ENCODE data around the gene USP1.

USP1 gene, protein sequence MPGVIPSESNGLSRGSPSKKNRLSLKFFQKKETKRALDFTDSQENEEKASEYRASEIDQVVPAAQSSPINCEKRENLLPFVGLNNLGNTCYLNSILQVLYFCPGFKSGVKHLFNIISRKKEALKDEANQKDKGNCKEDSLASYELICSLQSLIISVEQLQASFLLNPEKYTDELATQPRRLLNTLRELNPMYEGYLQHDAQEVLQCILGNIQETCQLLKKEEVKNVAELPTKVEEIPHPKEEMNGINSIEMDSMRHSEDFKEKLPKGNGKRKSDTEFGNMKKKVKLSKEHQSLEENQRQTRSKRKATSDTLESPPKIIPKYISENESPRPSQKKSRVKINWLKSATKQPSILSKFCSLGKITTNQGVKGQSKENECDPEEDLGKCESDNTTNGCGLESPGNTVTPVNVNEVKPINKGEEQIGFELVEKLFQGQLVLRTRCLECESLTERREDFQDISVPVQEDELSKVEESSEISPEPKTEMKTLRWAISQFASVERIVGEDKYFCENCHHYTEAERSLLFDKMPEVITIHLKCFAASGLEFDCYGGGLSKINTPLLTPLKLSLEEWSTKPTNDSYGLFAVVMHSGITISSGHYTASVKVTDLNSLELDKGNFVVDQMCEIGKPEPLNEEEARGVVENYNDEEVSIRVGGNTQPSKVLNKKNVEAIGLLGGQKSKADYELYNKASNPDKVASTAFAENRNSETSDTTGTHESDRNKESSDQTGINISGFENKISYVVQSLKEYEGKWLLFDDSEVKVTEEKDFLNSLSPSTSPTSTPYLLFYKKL

DNA sequence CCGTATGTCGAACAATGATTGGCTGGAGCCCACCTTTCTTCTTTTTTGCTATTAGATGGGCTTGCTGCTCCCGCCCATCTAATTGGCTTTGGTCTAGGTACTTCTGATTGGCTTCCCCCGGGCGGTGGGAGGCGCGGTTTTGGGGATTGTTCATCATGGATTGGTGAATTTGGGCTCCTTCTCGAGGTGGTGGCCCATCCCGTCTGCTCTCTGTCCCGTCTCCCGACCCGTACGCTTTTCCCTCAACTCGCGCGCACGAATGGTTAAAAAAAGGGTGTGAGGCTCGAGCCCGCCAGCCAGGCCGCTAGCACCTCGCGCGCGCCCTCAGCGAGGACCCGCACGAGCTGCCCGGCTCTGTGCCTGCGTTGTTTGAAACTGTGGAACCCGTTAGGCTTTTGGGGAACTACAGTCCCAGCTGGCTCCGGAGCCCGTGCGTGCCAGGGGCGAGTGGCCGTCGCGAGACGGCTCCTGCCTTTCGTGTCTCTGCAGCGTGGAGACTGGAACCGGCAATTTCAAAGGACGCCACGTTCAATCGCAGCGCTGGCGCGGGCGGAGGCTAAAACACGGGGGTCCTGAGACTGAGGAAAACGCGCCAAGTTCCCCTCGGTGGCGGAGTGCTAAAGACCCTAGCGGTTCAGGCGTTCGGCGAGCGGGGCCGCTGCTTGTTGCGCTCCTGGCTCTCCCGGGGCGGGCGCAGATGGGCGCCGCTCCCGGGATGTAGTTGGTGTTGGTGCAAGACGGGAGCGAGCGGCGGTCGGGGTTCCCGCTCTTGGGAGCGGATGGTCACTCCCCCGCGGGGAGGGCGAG lies at the start of gene USP1:
Gene USP1, plus strand, starts transcription at position 584 of the 807 bp plus-strand sequence. CDS start 2,819 bp downstream, outside the sequence.
- peaks cover 43% of the 10 kb centered on the region for H3K36me3 Mint-ChIP-seq (ENCODE audit: low read depth)

DNA sequence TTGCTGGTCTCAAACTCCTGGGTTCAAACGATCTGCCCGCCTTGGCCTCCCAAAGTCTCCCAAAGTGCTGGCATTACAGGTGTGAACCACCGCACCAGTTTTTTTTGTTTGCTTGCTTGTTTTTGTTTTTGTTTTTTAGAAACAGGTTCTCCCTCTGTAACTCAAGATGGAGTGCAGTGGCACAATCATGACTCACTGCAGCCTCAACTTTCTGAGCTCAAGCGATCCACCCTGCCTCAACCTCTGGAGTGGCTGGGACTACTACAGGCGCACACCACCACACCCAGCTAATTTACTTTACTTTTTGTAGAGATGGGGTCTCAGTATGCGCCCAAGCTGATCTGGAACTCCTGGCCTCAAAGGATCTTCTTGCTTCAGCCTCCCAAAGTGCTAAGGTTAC lies 47.3 kb upstream of the USP1 start:
- no peak overlapping the region for H3K27ac Mint-ChIP-seq
- H3K9me3 Mint-ChIP-seq: no peaks in the 10 kb centered on the region
- H3K4me3 Mint-ChIP-seq: no peak overlapping the region

More for the DNA sequence above, at the start of gene USP1:
- Mint-ChIP-seq H3K4me1 (ENCODE audit: low read depth) (peaks cover 43% of the 10 kb centered on the region), H3K9me3 (peaks cover 4% of the 10 kb centered on the region), H3K27ac (peak within 1 kb of the TSS; percentile 97), H3K27me3 (no peaks in the 10 kb centered on the region), H3K4me3 (peak within 1 kb of the TSS; percentile 92)

DNA sequence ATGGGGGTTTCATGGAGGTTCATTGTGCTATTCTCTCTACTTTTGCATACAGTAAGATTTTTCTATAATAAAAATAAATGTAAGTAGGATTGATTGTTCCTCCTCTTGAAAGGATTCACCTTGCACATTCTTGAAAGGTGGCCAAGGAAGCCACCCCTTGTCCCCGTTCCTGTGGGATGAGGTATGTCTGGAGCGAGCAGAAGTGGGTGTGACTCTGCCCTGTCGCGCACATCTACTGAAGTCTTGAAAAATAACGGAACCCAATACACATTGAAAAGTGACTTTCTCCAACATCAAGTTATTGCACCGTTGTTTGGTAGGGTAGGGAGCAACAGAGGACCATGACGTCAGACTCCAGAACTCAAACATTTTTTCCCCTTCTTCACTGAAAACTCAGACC lies 46.8 kb upstream of the USP1 start:
- H3K27me3 Mint-ChIP-seq: no peaks in the 10 kb centered on the region
- no peak overlapping the region for H3K27ac Mint-ChIP-seq
- H3K4me3 Mint-ChIP-seq: no peak overlapping the region
- no peaks in the 10 kb centered on the region for H3K4me1 Mint-ChIP-seq (ENCODE audit: low read depth)
- no peaks in the 10 kb centered on the region for H3K36me3 Mint-ChIP-seq (ENCODE audit: low read depth)
- H3K9me3 Mint-ChIP-seq: no peaks in the 10 kb centered on the region

More for the DNA sequence above, 47.3 kb upstream of the USP1 start:
- Mint-ChIP-seq H3K27me3 (no peaks in the 10 kb centered on the region), H3K4me1 (ENCODE audit: low read depth) (no peaks in the 10 kb centered on the region), H3K36me3 (ENCODE audit: low read depth) (no peaks in the 10 kb centered on the region)

DNA sequence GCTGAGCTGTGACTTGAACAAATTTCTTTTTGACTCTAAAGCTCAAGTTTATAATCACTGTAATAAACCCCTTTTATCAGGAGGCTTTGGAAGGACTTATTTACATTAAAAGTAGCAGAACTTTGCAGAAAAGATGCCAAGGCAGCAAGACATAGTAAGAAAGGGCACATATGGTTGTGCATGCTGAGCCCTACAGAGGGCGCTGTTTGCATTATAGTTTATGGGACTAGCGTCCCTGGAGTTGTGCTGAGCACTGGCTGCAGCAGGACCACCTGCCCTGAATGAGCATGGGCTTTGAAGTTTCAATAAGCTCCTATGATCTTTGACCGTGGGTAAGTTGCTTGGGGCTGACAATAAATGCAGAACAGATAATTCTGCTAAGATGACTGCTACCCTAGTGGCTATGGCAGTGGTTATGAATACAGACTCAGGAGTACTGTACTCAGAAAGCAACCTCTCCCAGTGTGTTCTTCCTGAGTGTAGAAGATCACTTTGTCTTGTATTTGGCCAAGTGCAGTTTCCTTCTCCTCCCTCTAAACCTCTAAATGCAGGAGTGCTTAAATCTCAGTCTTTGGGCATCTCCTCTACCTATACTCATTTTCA lies 45.4 kb upstream of the USP1 start:
- no peaks in the 10 kb centered on the region for H3K9me3 Mint-ChIP-seq
- H3K27ac Mint-ChIP-seq: no peak overlapping the region
- no peak overlapping the region for H3K4me3 Mint-ChIP-seq
- H3K4me1 Mint-ChIP-seq (ENCODE audit: low read depth): no peaks in the 10 kb centered on the region
- H3K27me3 Mint-ChIP-seq: no peaks in the 10 kb centered on the region
- H3K36me3 Mint-ChIP-seq (ENCODE audit: low read depth): no peaks in the 10 kb centered on the region

DNA sequence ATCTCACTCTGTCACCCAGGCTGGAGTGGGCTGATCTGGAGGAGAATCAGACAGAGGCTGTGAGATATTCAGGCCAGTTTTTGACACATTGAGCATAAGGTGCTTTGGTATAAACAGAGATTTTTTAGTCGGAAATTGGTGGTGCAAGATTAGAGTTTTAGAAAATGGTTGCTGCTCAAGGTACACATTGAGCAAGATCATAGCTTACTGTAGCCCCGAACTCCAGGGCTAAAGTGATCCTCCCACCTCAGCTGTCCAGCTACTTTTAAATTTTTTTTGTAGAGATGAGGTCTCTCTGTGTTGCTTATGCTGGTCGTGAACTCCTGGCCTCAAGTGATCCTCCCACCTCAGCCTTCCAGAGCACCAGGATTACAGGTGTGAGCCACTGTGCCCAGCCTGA lies 43.9 kb upstream of the USP1 start:
- Mint-ChIP-seq H3K4me3 (no peak overlapping the region), H3K27me3 (no peaks in the 10 kb centered on the region), H3K27ac (no peak overlapping the region), H3K9me3 (no peaks in the 10 kb centered on the region), H3K36me3 (ENCODE audit: low read depth) (no peaks in the 10 kb centered on the region), H3K4me1 (ENCODE audit: low read depth) (no peaks in the 10 kb centered on the region)

DNA sequence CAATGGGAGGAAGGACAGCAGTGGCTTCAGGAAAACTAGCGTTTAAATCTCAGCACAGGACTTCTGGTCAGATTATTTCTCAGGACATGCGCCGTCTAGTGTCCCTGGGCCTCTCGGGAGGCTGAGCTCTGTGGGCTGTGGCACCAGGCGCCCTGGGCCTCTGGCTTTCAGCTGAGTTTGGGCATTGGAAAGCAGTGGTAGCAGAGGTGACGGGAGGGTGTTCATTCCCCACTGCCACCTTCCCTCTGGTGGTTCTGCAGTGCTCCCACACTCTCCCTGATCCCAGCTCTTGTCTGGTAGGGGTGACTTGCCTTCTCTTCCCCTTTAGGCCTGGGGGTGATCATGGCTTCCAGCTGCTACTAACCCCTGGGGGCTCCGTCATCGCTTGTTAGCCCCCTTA lies 42.2 kb upstream of the USP1 start:
- H3K9me3 Mint-ChIP-seq: no peaks in the 10 kb centered on the region
- no peaks in the 10 kb centered on the region for H3K27me3 Mint-ChIP-seq
- no peak overlapping the region for H3K4me3 Mint-ChIP-seq
- H3K4me1 Mint-ChIP-seq (ENCODE audit: low read depth): no peaks in the 10 kb centered on the region
- H3K27ac Mint-ChIP-seq: no peak overlapping the region
- H3K36me3 Mint-ChIP-seq (ENCODE audit: low read depth): no peaks in the 10 kb centered on the region

DNA sequence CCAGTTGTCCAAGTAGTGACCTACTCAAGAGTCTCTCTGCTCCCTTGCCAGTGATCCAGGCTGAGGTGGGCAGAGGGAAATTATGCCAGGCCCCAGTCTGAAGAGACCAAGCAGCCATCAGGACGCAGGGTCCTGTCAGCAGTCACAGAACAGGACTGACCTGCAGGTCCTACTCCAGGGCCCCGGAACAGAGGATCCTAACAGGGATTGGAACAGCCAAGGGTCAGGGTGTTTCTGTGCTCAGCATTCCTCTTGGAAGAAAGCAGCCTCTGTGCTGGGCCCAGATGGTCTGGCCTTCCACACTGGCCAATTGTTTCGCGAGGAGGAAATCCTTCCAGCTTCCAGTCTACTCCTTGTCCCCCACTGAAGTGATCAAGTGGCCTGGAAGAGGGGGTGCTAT lies 41.6 kb upstream of the USP1 start:
- no peaks in the 10 kb centered on the region for H3K4me1 Mint-ChIP-seq (ENCODE audit: low read depth)
- H3K9me3 Mint-ChIP-seq: no peaks in the 10 kb centered on the region
- H3K36me3 Mint-ChIP-seq (ENCODE audit: low read depth): no peaks in the 10 kb centered on the region
- no peak overlapping the region for H3K27ac Mint-ChIP-seq
- no peaks in the 10 kb centered on the region for H3K27me3 Mint-ChIP-seq
- no peak overlapping the region for H3K4me3 Mint-ChIP-seq

DNA sequence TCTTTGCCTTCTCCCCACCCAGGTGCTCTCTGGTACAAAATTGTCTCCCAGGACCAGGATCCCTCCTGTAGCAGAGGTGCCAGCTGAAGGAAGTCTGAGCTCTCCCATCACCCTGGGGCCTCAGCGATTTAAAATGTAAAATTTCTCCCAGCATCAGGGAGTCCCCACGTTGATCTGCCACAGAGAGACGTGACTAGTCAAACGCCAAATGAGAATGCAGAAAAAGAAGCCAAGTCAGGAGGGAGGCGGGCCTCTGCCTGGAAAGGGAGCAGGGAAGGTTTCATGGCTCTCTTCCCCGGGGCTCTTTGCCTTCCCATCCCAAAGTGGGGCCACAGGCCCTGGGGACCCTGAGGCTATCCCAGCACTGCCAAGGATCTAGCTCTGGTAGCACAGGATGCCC lies 40.0 kb upstream of the USP1 start:
- no peak overlapping the region for H3K4me3 Mint-ChIP-seq
- H3K27me3 Mint-ChIP-seq: no peaks in the 10 kb centered on the region
- H3K4me1 Mint-ChIP-seq (ENCODE audit: low read depth): no peaks in the 10 kb centered on the region
- no peaks in the 10 kb centered on the region for H3K36me3 Mint-ChIP-seq (ENCODE audit: low read depth)
- H3K9me3 Mint-ChIP-seq: no peaks in the 10 kb centered on the region
- no peak overlapping the region for H3K27ac Mint-ChIP-seq

DNA sequence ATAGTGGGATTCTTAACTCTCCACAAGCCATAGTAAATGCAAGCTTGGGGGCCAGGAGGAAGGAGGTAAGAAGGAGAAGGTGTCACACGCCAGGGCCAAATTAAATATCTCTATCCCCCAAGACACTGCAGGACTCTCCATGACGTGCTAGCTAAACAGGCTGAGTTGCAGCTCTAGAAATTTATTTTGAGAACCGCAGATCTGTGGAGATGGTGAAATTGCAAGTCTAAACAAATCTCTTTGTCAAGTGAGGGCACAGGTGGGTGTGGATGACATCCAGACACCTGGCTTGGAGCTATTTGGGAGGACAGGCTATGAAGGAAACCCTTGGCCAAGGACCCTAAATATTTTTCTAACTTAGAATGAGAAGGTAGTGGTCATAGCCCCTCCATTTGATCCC lies 39.5 kb upstream of the USP1 start:
- Mint-ChIP-seq H3K27ac (no peak overlapping the region), H3K9me3 (no peaks in the 10 kb centered on the region), H3K4me1 (ENCODE audit: low read depth) (no peaks in the 10 kb centered on the region), H3K4me3 (no peak overlapping the region), H3K36me3 (ENCODE audit: low read depth) (no peaks in the 10 kb centered on the region), H3K27me3 (no peaks in the 10 kb centered on the region)

DNA sequence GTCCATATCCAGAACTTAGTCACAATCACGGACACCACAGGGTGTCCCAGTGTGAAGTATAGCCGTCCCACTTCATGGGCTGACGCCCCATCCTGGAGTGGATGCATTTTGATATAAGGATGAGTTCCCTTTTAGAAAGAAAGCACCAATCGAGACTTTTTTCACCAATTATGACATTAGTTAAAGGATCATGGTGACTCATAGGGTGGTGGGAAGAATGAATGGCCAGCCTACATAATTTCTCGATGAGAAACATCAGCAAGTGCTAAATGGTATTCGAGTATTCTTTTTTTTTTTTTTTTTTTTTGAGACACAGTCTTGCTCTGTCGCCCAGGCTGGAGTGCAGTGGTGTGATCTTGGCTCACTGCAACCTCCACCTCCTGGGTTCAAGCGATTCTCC lies 38.5 kb upstream of the USP1 start:
- no peaks in the 10 kb centered on the region for H3K36me3 Mint-ChIP-seq (ENCODE audit: low read depth)
- no peak overlapping the region for H3K27ac Mint-ChIP-seq
- H3K9me3 Mint-ChIP-seq: no peaks in the 10 kb centered on the region
- H3K4me1 Mint-ChIP-seq (ENCODE audit: low read depth): no peaks in the 10 kb centered on the region
- no peaks in the 10 kb centered on the region for H3K27me3 Mint-ChIP-seq
- H3K4me3 Mint-ChIP-seq: no peak overlapping the region

DNA sequence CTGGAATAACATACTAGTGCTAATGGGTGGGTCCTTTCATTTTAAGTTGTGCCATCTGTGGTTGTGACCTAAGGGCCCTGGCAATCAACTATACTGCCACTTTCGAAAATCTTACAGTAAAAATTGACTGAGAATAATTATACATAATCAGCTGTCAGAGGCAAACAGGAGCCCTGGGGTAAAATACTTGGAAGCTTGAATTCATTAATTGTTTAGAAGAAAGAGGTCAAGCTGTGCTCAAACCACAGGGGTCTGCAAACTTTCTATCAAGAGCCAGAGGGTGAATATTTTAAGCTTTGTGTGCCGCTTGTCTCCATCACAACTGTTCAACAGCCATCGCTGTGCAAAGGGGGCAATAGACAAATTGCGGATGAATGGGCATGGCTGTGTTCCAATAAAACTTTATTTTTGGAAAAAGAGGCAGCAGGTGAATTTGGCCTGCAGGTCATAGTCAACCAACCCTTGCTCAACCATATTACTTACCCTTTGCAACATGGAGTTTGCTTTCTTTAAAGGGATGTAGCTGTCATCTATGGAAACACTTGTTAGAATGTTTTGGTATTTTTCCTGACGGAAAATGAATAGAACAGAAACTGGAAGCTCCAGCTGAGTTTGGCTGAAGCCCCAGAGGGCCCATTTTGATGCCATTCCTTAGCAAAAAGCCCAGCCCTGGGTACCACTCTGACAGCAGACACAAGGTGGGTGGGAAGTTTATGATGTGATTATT lies 35.7 kb upstream of the USP1 start:
- Mint-ChIP-seq H3K27me3 (no peaks in the 10 kb centered on the region), H3K4me1 (ENCODE audit: low read depth) (no peaks in the 10 kb centered on the region), H3K9me3 (no peaks in the 10 kb centered on the region), H3K27ac (no peak overlapping the region), H3K36me3 (ENCODE audit: low read depth) (no peaks in the 10 kb centered on the region), H3K4me3 (no peak overlapping the region)

DNA sequence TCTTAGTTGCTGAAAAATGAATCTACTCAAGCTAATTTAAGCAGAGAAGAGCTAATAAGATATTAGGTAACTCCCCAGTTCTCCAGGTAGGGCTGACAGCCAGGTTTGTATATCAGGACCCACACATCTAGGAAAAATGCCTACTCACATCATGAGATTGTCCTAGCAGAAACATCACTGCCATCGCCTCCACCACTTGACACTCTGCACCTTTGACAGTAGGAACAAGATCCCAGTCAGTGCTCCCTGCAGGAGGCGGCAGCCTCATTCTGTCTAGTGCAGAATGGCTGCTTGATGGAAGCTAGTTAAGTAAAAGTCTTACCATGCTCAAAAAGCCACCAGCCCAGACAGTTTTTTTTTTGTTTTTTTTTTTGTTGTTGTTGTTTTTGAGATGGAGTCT lies 31.6 kb upstream of the USP1 start:
- Mint-ChIP-seq H3K27ac (no peak overlapping the region), H3K4me3 (no peak overlapping the region), H3K4me1 (ENCODE audit: low read depth) (no peaks in the 10 kb centered on the region), H3K36me3 (ENCODE audit: low read depth) (no peaks in the 10 kb centered on the region), H3K27me3 (no peaks in the 10 kb centered on the region), H3K9me3 (no peaks in the 10 kb centered on the region)

DNA sequence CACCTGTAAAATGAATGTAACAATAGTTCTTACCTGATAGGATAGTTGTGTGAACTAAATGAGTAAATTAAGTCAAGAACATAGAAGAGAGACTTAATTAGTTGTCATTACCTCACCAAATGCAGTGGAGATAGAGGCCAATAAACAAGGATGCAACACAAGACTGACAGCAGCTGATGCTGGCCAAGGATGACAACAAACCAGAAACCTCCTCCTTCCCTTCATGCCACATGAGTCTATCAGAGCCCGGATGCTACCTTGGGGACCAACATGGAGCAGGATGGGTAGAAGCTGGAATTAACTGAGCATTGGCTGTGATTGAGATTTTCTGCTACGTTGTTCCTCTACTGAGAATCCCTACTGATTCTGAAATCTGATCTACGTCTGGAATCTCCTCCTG lies 30.3 kb upstream of the USP1 start:
- Mint-ChIP-seq H3K9me3 (no peaks in the 10 kb centered on the region), H3K4me3 (no peak overlapping the region), H3K27ac (no peak overlapping the region), H3K27me3 (no peaks in the 10 kb centered on the region), H3K36me3 (ENCODE audit: low read depth) (no peaks in the 10 kb centered on the region), H3K4me1 (ENCODE audit: low read depth) (no peaks in the 10 kb centered on the region)

DNA sequence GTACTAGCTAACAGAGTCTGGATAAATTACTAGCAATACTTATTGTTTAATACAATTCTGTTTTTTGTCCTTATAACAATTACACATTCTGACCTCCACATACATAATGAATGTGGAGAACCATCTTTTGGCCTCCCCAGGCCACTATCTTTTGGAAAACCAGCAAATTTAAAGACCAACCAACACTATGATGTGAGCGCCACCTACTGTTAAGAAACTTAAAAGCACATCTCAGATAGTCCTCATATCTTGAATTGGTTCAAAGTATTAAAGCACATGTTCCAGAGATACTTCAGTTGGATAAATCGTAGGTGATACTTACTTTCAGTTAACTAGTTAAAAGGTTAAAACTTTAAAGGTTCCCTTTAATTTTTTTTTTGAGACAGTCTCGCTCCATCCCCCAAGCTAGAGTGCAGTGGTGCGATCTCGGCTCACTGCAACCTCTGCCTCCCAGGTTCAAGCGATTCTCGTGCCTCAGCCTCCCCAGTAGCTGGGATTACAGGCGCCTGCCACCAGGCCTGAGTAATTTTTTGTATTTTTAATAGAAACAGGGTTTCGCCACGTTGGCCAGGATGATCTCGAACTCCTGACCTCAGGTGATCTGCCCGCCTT lies 29.3 kb upstream of the USP1 start:
- Mint-ChIP-seq H3K27me3 (no peaks in the 10 kb centered on the region), H3K9me3 (no peaks in the 10 kb centered on the region), H3K36me3 (ENCODE audit: low read depth) (no peaks in the 10 kb centered on the region)

More for the DNA sequence above, 29.3 kb upstream of the USP1 start:
- no peak overlapping the region for H3K4me3 Mint-ChIP-seq
- no peaks in the 10 kb centered on the region for H3K4me1 Mint-ChIP-seq (ENCODE audit: low read depth)
- no peak overlapping the region for H3K27ac Mint-ChIP-seq

All from stimulated activated naive CD8-positive, alpha-beta T cell treated with anti-CD3 and anti-CD28 coated beads, Interleukin-15, Interleukin-2, amounts not matched to agents 100 ng/mL and 50 ng/mL, for 24 hours (primary cell).